ENCODE data around the gene SNN. TPM values are rescaled to one million over a fixed set of nuclear protein-coding genes. Genes with fewer than 3 reads are reported as not detected.

The SNN gene
- total and polyA plus RNA-seq, 4 donors, result 58.1 to 223 (median 140) TPM

- DNase-seq (ENCODE audit: low read depth in 4 of 6, low spot score in 6 of 6), result no peak
- peak overlapping the region; percentile 48 for H3K27ac ChIP-seq (ENCODE audit: low read depth, low read length)
- no peaks in the 10 kb centered on the region for H3K9me3 ChIP-seq (ENCODE audit: control insufficient read depth, insufficient read depth, low read length)
- 71% methylated on average over 3 of the region's 9 CpGs for WGBS (ENCODE audit: insufficient coverage)
- H3K36me3 ChIP-seq (ENCODE audit: control insufficient read depth, insufficient read depth, low read length), result peaks cover 29% of the 10 kb centered on the region
- peaks cover 36% of the 10 kb centered on the region for H3K4me1 ChIP-seq (ENCODE audit: control insufficient read depth, insufficient read depth, low read length)
- H3K4me3 ChIP-seq (ENCODE audit: low read depth, low read length), result no peak overlapping the region
- no peaks in the 10 kb centered on the region for H3K27me3 ChIP-seq (ENCODE audit: control insufficient read depth, insufficient read depth, low read length)
These were observed 17.8 kb downstream of the SNN start for GRCh38 chr16:11685844-11686618.

DNA sequence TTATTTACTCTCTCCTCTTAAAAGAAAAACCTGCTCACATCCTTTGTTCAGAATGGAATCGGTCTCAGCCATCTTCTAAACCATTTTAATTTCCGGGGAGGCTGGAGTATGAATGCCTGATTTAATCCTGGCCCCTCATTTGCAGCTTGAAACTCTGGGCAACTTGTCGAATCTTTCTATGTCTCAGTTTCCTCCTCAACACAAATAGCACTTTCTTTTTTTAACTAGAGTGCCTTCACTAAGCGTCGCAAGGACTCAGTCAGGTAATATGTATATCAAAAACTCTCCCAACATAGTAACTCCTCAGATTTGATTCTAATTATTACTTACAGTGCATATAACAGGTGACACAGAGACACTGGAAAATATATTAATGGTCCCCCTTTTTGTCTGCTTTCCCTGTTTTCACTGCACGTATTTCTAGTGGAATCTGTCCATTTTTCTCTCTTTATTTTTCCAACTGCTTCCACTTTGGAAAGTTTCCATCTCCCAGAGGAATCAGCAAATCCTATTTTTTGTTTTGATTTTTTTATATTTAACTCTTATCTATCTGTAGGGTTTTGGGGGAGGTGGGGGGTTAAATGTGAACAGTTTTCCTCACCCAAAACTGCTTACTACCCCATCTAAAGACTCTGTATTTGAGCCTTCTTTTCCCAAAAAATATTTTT lies 18.6 kb downstream of the SNN start:
- Histone ChIP-seq H3K36me3 (ENCODE audit: control insufficient read depth, insufficient read depth, low read length) (peaks cover 29% of the 10 kb centered on the region), H3K4me1 (ENCODE audit: control insufficient read depth, insufficient read depth, low read length) (peaks cover 40% of the 10 kb centered on the region), H3K9me3 (ENCODE audit: control insufficient read depth, insufficient read depth, low read length) (no peaks in the 10 kb centered on the region), H3K27me3 (ENCODE audit: control insufficient read depth, insufficient read depth, low read length) (no peaks in the 10 kb centered on the region), H3K4me3 (ENCODE audit: low read depth, low read length) (no peak overlapping the region), H3K27ac (ENCODE audit: low read depth, low read length) (peak overlapping the region; percentile 48)
- WGBS (ENCODE audit: insufficient coverage), result 32% methylated on average over 3 of the region's 6 CpGs
- no peak for DNase-seq (ENCODE audit: low read depth in 4 of 6, low spot score in 6 of 6)

GRCh38 chr16:11687601-11688519 lies 19.6 kb downstream of the SNN start:
- DNase-seq (ENCODE audit: low read depth in 4 of 6, low spot score in 6 of 6), result peak in 1 of 6 donors; percentile 60
- peaks cover 36% of the 10 kb centered on the region for H3K4me1 ChIP-seq (ENCODE audit: control insufficient read depth, insufficient read depth, low read length)
- H3K27ac ChIP-seq (ENCODE audit: low read depth, low read length), result peak overlapping the region; percentile 27
- H3K9me3 ChIP-seq (ENCODE audit: control insufficient read depth, insufficient read depth, low read length), result no peaks in the 10 kb centered on the region
- H3K27me3 ChIP-seq (ENCODE audit: control insufficient read depth, insufficient read depth, low read length), result no peaks in the 10 kb centered on the region
- H3K4me3 ChIP-seq (ENCODE audit: low read depth, low read length), result no peak overlapping the region
- peaks cover 30% of the 10 kb centered on the region for H3K36me3 ChIP-seq (ENCODE audit: control insufficient read depth, insufficient read depth, low read length)
- WGBS (ENCODE audit: insufficient coverage), result 91% methylated on average over 8 of the region's 13 CpGs

DNA sequence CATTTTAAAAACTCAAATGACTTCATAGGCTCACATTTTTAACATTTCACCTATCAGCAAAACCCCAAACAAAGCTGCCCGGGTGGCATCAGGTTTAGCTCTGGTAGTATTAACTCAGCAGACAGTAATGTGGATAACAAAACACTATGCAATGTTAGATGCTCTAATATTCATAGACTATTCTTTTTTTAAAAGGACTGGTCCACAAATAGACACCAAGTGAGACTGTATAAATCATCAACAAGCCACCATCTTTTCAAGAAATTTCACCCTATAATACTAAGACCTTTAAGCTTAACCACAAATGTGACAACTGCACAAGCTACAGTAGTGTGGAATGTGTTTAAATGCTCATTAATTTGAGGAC lies 20.2 kb downstream of the SNN start:
- peaks cover 27% of the 10 kb centered on the region for H3K36me3 ChIP-seq (ENCODE audit: control insufficient read depth, insufficient read depth, low read length)
- DNase-seq (ENCODE audit: low read depth in 4 of 6, low spot score in 6 of 6), result no peak
- no CpG with 5 or more reads among the region's 1 CpG for WGBS (ENCODE audit: insufficient coverage)
- no peaks in the 10 kb centered on the region for H3K9me3 ChIP-seq (ENCODE audit: control insufficient read depth, insufficient read depth, low read length)
- H3K27me3 ChIP-seq (ENCODE audit: control insufficient read depth, insufficient read depth, low read length), result no peaks in the 10 kb centered on the region
- H3K4me3 ChIP-seq (ENCODE audit: low read depth, low read length), result no peak overlapping the region
- H3K27ac ChIP-seq (ENCODE audit: low read depth, low read length), result peak overlapping the region; percentile 27
- H3K4me1 ChIP-seq (ENCODE audit: control insufficient read depth, insufficient read depth, low read length), result peaks cover 32% of the 10 kb centered on the region

DNA sequence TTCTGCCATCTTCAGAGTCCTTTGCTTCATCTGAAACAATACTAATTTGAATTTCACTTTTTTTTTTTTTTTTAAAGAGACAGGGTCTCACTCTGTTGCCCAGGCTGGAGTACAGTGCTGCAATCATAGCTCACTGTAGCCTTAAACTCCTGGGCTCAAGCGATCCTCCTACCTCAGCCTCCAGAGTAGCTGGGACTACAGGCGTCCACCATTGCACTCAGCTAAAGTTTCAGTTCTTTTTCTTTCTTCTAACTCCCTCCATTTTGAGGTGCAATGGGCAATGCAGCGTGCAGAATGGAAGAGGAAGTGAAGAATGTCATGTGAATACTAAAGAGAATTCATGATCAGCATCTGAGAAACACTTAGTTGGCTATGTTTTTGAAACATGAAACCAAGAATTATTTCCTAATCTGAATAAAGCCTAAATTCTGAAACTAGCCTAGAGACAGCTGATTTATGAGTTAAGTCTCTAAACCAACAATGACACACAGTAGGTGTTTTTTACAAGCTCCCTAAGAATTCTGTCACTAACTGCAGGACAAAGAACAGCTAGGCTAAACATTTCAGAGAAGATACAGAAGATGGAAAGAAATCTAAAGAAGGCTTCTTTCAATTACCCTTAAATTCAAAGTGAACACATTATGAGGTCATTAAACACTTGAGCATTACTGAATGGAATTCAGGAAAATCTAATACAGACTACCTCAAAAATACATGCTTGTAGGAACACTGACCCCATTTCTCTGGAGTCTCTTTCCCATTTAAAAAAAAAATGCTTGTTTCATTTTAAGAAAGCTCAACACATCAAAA lies 21.0 kb downstream of the SNN start:
- no peak for DNase-seq (ENCODE audit: low read depth in 4 of 6, low spot score in 6 of 6)
- H3K36me3 ChIP-seq (ENCODE audit: control insufficient read depth, insufficient read depth, low read length), result peaks cover 24% of the 10 kb centered on the region
- H3K27me3 ChIP-seq (ENCODE audit: control insufficient read depth, insufficient read depth, low read length), result no peaks in the 10 kb centered on the region
- WGBS (ENCODE audit: insufficient coverage), result 100% methylated on average over 1 of the region's 3 CpGs
- peaks cover 28% of the 10 kb centered on the region for H3K4me1 ChIP-seq (ENCODE audit: control insufficient read depth, insufficient read depth, low read length)
- H3K27ac ChIP-seq (ENCODE audit: low read depth, low read length), result peak overlapping the region; percentile 67
- no peak overlapping the region for H3K4me3 ChIP-seq (ENCODE audit: low read depth, low read length)
- H3K9me3 ChIP-seq (ENCODE audit: control insufficient read depth, insufficient read depth, low read length), result no peaks in the 10 kb centered on the region

DNA sequence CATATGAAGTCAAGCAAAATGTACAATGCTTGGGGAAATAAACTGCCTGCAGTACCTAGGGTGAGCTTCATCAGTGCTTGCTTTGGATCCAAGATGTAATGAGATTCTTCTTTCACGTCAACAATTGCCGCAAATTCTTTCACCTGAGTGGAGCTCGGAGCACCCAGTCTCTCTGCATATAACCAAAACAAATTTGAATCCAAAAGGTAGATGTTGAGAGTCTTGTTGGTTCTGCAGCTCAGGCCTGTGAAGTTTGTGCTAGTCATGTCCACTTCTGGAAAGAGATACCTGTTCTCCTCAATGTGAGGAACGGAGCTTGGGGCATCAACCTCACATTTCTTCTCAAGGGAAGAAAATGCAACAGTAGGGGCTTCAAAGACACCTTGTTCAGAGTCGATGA lies 23.0 kb downstream of the SNN start:
- WGBS (ENCODE audit: insufficient coverage), result 86% methylated on average over 2 of the region's 5 CpGs
- Histone ChIP-seq H3K27me3 (ENCODE audit: control insufficient read depth, insufficient read depth, low read length) (no peaks in the 10 kb centered on the region), H3K27ac (ENCODE audit: low read depth, low read length) (no peak overlapping the region), H3K4me1 (ENCODE audit: control insufficient read depth, insufficient read depth, low read length) (peaks cover 18% of the 10 kb centered on the region), H3K36me3 (ENCODE audit: control insufficient read depth, insufficient read depth, low read length) (peaks cover 20% of the 10 kb centered on the region), H3K9me3 (ENCODE audit: control insufficient read depth, insufficient read depth, low read length) (no peaks in the 10 kb centered on the region), H3K4me3 (ENCODE audit: low read depth, low read length) (no peak overlapping the region)
- no peak for DNase-seq (ENCODE audit: low read depth in 4 of 6, low spot score in 6 of 6)

DNA sequence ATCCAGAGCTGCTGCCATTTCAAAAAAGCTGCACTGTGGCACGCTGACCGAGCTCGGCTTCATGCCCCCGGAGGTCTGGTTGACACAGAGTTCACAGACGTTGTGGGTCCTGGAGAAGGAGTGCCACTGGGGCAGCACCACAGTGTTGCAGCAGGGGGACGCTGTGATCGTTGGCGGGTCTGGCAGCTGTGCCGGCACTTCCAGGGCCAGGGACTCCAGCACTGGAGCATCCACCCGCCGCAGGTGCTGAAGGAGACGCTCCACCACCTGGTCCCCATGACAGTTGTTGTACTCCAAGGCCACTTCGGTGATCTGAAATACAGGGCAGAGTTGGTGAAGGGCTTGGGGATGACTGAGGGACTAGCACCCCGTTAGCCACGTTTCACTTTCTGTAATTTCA lies 23.5 kb downstream of the SNN start:
- WGBS (ENCODE audit: insufficient coverage), result 94% methylated on average over 13 of the region's 15 CpGs
- Histone ChIP-seq H3K4me1 (ENCODE audit: control insufficient read depth, insufficient read depth, low read length) (peaks cover 18% of the 10 kb centered on the region), H3K36me3 (ENCODE audit: control insufficient read depth, insufficient read depth, low read length) (peaks cover 26% of the 10 kb centered on the region), H3K27ac (ENCODE audit: low read depth, low read length) (no peak overlapping the region), H3K4me3 (ENCODE audit: low read depth, low read length) (no peak overlapping the region), H3K27me3 (ENCODE audit: control insufficient read depth, insufficient read depth, low read length) (no peaks in the 10 kb centered on the region), H3K9me3 (ENCODE audit: control insufficient read depth, insufficient read depth, low read length) (no peaks in the 10 kb centered on the region)
- no peak for DNase-seq (ENCODE audit: low read depth in 4 of 6, low spot score in 6 of 6)

GRCh38 chr16:11692171-11692570 lies 23.9 kb downstream of the SNN start:
- Histone ChIP-seq H3K9me3 (ENCODE audit: control insufficient read depth, insufficient read depth, low read length) (no peaks in the 10 kb centered on the region), H3K4me1 (ENCODE audit: control insufficient read depth, insufficient read depth, low read length) (peaks cover 18% of the 10 kb centered on the region), H3K36me3 (ENCODE audit: control insufficient read depth, insufficient read depth, low read length) (peaks cover 30% of the 10 kb centered on the region), H3K27ac (ENCODE audit: low read depth, low read length) (no peak overlapping the region), H3K4me3 (ENCODE audit: low read depth, low read length) (no peak overlapping the region), H3K27me3 (ENCODE audit: control insufficient read depth, insufficient read depth, low read length) (no peaks in the 10 kb centered on the region)
- DNase-seq (ENCODE audit: low read depth in 4 of 6, low spot score in 6 of 6), result no peak
- 83% methylated on average over 4 of the region's 8 CpGs for WGBS (ENCODE audit: insufficient coverage)

DNA sequence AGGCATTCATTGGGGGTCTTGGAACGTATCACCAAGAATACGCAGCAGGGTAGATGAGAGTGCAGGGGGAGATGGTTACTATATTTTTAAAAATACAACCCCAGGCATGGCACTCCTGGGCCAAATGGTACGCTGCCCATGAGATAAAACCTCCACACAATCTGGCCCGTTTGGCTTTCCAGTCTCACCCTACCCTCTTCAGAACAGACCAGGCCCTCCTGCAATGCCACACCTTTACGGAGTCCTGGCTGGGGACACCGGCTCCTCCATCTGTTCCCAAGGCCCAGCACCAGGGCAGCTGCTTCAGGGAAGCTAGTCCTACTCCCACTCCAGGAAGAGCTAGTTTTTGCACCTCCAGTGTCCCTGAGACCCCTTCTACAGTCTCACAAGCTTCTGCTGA lies 24.4 kb downstream of the SNN start:
- Histone ChIP-seq H3K27ac (ENCODE audit: low read depth, low read length) (no peak overlapping the region), H3K9me3 (ENCODE audit: control insufficient read depth, insufficient read depth, low read length) (no peaks in the 10 kb centered on the region), H3K36me3 (ENCODE audit: control insufficient read depth, insufficient read depth, low read length) (peaks cover 34% of the 10 kb centered on the region), H3K4me3 (ENCODE audit: low read depth, low read length) (no peak overlapping the region), H3K27me3 (ENCODE audit: control insufficient read depth, insufficient read depth, low read length) (no peaks in the 10 kb centered on the region), H3K4me1 (ENCODE audit: control insufficient read depth, insufficient read depth, low read length) (peaks cover 14% of the 10 kb centered on the region)
- DNase-seq (ENCODE audit: low read depth in 4 of 6, low spot score in 6 of 6), result no peak
- WGBS (ENCODE audit: insufficient coverage), result 92% methylated on average over 4 of the region's 6 CpGs
